ENCODE measurements around the gene C16orf90. TPM values are rescaled to one million over a fixed set of nuclear protein-coding genes. Genes with fewer than 3 reads are reported as not detected.

C16orf90 gene
- total RNA-seq, 6 donors from 2014 or later = not detected

DNA sequence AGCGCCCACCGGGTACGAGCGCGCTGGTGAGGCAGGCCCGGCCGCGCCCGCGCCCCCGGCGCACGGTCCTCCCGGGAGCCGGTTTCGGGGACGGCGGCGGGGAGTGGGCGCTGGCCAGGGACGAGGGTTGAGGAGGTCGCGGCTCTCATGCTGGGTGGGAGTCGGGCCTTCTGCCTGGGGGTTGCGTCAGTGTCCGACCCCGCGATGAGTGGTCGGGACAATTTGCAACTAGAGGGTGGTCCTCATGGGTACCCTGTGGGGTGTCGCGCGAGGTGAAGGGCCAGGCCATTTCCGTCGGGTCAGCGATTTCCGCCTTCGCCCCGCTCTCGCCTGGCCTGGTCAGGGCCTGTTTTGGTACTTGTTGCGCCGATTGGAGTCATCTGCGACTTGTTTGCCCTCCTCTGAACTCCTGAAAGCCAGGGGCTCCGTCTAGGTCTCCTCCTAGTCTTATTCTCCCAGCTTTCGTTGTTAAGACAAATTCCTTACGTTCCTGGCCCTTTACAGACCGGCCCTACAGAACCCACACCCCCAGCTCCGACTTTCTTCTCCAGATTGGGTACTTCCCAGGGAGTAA lies 36.9 kb downstream of the C16orf90 start:
- DNase-seq = no peak
- ATAC-seq (ENCODE audit: low FRiP score in 2 of 2) = peak; percentile 28 to 40
- no peaks in the 10 kb centered on the region for H3K9me3 ChIP-seq
- 0 to 1% methylated on average over 8 to 15 of the region's 47 CpGs for WGBS, 2 donors
- peak overlapping the region; percentile 70 to 96 (median 86) for H3K4me3 ChIP-seq
- H3K36me3 ChIP-seq = no peaks in the 10 kb centered on the region
- H3K27ac ChIP-seq = peak overlapping the region; percentile 96 to 99 (median 98)
- TF ChIP-seq, protein P1, sequence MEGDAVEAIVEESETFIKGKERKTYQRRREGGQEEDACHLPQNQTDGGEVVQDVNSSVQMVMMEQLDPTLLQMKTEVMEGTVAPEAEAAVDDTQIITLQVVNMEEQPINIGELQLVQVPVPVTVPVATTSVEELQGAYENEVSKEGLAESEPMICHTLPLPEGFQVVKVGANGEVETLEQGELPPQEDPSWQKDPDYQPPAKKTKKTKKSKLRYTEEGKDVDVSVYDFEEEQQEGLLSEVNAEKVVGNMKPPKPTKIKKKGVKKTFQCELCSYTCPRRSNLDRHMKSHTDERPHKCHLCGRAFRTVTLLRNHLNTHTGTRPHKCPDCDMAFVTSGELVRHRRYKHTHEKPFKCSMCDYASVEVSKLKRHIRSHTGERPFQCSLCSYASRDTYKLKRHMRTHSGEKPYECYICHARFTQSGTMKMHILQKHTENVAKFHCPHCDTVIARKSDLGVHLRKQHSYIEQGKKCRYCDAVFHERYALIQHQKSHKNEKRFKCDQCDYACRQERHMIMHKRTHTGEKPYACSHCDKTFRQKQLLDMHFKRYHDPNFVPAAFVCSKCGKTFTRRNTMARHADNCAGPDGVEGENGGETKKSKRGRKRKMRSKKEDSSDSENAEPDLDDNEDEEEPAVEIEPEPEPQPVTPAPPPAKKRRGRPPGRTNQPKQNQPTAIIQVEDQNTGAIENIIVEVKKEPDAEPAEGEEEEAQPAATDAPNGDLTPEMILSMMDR (IDR thresholded peaks at IDR 0.05) = no peak
- TF ChIP-seq EP300 (IDR thresholded peaks at IDR 0.05) (no peak), POLR2AphosphoS5 (IDR thresholded peaks at IDR 0.05) (no peak), POLR2A (IDR thresholded peaks at IDR 0.05) (no peak)
- H3K27me3 ChIP-seq = no peaks in the 10 kb centered on the region
- peaks cover 32 to 56% (median 44%) of the 10 kb centered on the region in 4 donors for H3K4me1 ChIP-seq

- DNase-seq (peak; percentile 91 to 99), ATAC-seq (ENCODE audit: low FRiP score in 2 of 2) (peak; percentile 95 to 99)
- H3K4me3 ChIP-seq = peak overlapping the region; percentile 70 to 96 (median 86)
- peak overlapping the region; percentile 96 to 99 (median 98) for H3K27ac ChIP-seq
- no peaks in the 10 kb centered on the region for H3K36me3 ChIP-seq
- WGBS, 2 donors = 0 to 1% methylated on average over 20 to 27 of the region's 83 CpGs
- H3K4me1 ChIP-seq = peaks cover 29 to 56% (median 44%) of the 10 kb centered on the region in 4 donors
- TF ChIP-seq POLR2A (IDR thresholded peaks at IDR 0.05) = peak in 3 of 4 donors; percentile 47 to 83 (median 71)
- TF ChIP-seq, protein P1 (IDR thresholded peaks at IDR 0.05) = peak; percentile 55 to 85 (median 80)
- TF ChIP-seq POLR2AphosphoS5 (IDR thresholded peaks at IDR 0.05) = peak; percentile 61 to 65
- no peak for TF ChIP-seq EP300 (IDR thresholded peaks at IDR 0.05)
- no peaks in the 10 kb centered on the region for H3K27me3 ChIP-seq
- no peaks in the 10 kb centered on the region for H3K9me3 ChIP-seq
Measured at GRCh38 chr16:3457434-3458252, 37.6 kb downstream of the C16orf90 start.

DNA sequence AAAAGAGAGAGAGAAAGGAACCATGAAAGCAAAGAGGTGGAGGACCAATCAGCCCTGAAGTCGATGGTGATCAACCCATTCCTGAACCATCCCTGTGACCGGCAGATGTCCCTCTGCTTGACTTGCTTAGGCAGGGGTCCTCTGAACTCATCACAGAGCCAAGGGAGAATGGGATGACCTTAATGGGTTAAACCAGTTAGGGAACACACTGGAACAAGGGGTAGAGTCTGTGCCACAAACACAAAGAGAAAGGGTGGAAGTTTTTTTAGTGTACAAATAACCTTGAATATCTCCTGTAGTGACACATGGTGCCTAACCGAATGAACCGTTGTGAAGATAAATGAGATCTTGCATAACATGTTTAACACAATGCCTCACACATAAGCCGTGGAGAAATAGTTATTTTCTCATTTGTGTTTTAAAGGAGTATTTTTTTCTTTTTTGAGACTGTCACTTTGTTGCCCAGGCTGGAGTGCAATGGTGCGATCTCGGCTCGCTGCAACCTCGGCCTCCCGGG lies 40.6 kb downstream of the C16orf90 start:
- no peaks in the 10 kb centered on the region for H3K27me3 ChIP-seq
- no peaks in the 10 kb centered on the region for H3K9me3 ChIP-seq
- DNase-seq = no peak
- no peak overlapping the region for H3K4me3 ChIP-seq
- H3K4me1 ChIP-seq = peaks cover 22 to 30% (median 23%) of the 10 kb centered on the region in 4 donors
- H3K27ac ChIP-seq = no peak overlapping the region
- WGBS, 2 donors = 80 to 85% methylated on average over 10 of the region's 10 CpGs
- peaks cover 0 to 4% (median 0%) of the 10 kb centered on the region in 4 donors for H3K36me3 ChIP-seq
- no peak for ATAC-seq (ENCODE audit: low FRiP score in 2 of 2)
- no peak for TF ChIP-seq POLR2AphosphoS5 (IDR thresholded peaks at IDR 0.05)
- no peak for TF ChIP-seq EP300 (IDR thresholded peaks at IDR 0.05)
- no peak for TF ChIP-seq POLR2A (IDR thresholded peaks at IDR 0.05)
- TF ChIP-seq, protein P1 (IDR thresholded peaks at IDR 0.05) = no peak

GRCh38 chr16:3454093-3454492 lies 41.2 kb downstream of the C16orf90 start:
- no peak for DNase-seq
- peaks cover 16 to 24% (median 17%) of the 10 kb centered on the region in 4 donors for H3K4me1 ChIP-seq

More at GRCh38 chr16:3454093-3454492, 41.2 kb downstream of the C16orf90 start:
- TF ChIP-seq POLR2AphosphoS5 (IDR thresholded peaks at IDR 0.05) (no peak), POLR2A (IDR thresholded peaks at IDR 0.05) (no peak), EP300 (IDR thresholded peaks at IDR 0.05) (no peak)
- TF ChIP-seq, protein P1 (IDR thresholded peaks at IDR 0.05) = no peak
- Histone ChIP-seq H3K4me3 (no peak overlapping the region), H3K36me3 (peaks cover 0 to 8% (median 2%) of the 10 kb centered on the region in 4 donors), H3K27me3 (no peaks in the 10 kb centered on the region), H3K27ac (no peak overlapping the region), H3K9me3 (no peaks in the 10 kb centered on the region)
- no peak for ATAC-seq (ENCODE audit: low FRiP score in 2 of 2)
- 85 to 90% methylated on average over 5 of the region's 5 CpGs for WGBS, 2 donors

All from upper lobe of left lung (tissue), 6 donors.